HG03469 (cell line): ENCODE results near the gene FAM83F.
"Not testable (repeated sequence)": the region's sequence is repeated elsewhere in the genome, so short reads cannot be mapped to it uniquely, and the experiment has no call there.

Experiments used
- ATAC-seq: cut with Tn5 transposase; IDR thresholded peaks from one replicate; pipeline ENCODE4 v1.9.1; 2021; ENCODE audit warnings: mild to moderate bottlenecking, moderate library complexity, moderate number of reproducible peaks; ENCODE audit not compliant: unreplicated experiment

FAM83F gene

GRCh38 chr22:39992894-39993293 lies 1.9 kb upstream of the FAM83F start:
- not testable (repeated sequence) for ATAC-seq

GRCh38 chr22:39994041-39994565 lies 651 bp upstream of the FAM83F start:
- ATAC-seq: no peak

GRCh38 chr22:39995393-39996252 lies 869 bp downstream of the FAM83F start:
- no peak for ATAC-seq

- ATAC-seq: no peak
Observed at GRCh38 chr22:39996732-39997131, 2.0 kb downstream of the FAM83F start.

GRCh38 chr22:39997421-39997820 lies 2.7 kb downstream of the FAM83F start:
- ATAC-seq: no peak

GRCh38 chr22:39997939-39998726 lies 3.4 kb downstream of the FAM83F start:
- no peak for ATAC-seq

- ATAC-seq: no peak
Observed at GRCh38 chr22:39999144-39999757, 4.5 kb downstream of the FAM83F start.

- no peak for ATAC-seq
Observed at GRCh38 chr22:40000171-40000570, 5.4 kb downstream of the FAM83F start.

GRCh38 chr22:40001106-40001505 lies 6.4 kb downstream of the FAM83F start:
- no peak for ATAC-seq

GRCh38 chr22:40001800-40002577 lies 7.2 kb downstream of the FAM83F start:
- no peak for ATAC-seq

- ATAC-seq: no peak
Observed at GRCh38 chr22:40002935-40003715, 8.4 kb downstream of the FAM83F start.

- ATAC-seq: no peak
Observed at GRCh38 chr22:40004836-40005235, 10.1 kb downstream of the FAM83F start.

- no peak for ATAC-seq
Observed at GRCh38 chr22:40006641-40007040, 11.9 kb downstream of the FAM83F start.

GRCh38 chr22:40007853-40008710 lies 13.3 kb downstream of the FAM83F start:
- ATAC-seq: no peak

GRCh38 chr22:40008726-40009291 lies 14.1 kb downstream of the FAM83F start:
- ATAC-seq: no peak

GRCh38 chr22:40009292-40009774 lies 14.6 kb downstream of the FAM83F start:
- no peak for ATAC-seq

- ATAC-seq: no peak
Observed at GRCh38 chr22:40009951-40010671, 15.4 kb downstream of the FAM83F start.

GRCh38 chr22:40010746-40011145 lies 16.0 kb downstream of the FAM83F start:
- ATAC-seq: no peak
